ENCODE measurements around the gene STX4. TPM values are rescaled to one million over a fixed set of nuclear protein-coding genes. Genes with fewer than 3 reads are reported as not detected.

Gene STX4
- total RNA-seq, 1 donor: 15.5 TPM

- TF ChIP-seq CTCF (IDR thresholded peaks at IDR 0.05; ENCODE audit: insufficient read depth, low read depth, low read length): no peak
- no peak overlapping the region for H3K4me3 ChIP-seq (ENCODE audit: low read depth, low read length)
- no peak for DNase-seq (ENCODE audit: low read depth)
Observed at GRCh38 chr16:31000671-31001382, 32.5 kb upstream of the STX4 start.

- DNase-seq (ENCODE audit: low read depth): no peak
- H3K4me3 ChIP-seq (ENCODE audit: low read depth, low read length): no peak overlapping the region
Observed at GRCh38 chr16:31001507-31002249, 31.7 kb upstream of the STX4 start.

GRCh38 chr16:31002250-31002700 lies 31.1 kb upstream of the STX4 start:
- no peak for DNase-seq (ENCODE audit: low read depth)
- H3K4me3 ChIP-seq (ENCODE audit: low read depth, low read length): no peak overlapping the region
- TF ChIP-seq CTCF (IDR thresholded peaks at IDR 0.05; ENCODE audit: insufficient read depth, low read depth, low read length): no peak

More at GRCh38 chr16:31001507-31002249, 31.7 kb upstream of the STX4 start:
- TF ChIP-seq CTCF (IDR thresholded peaks at IDR 0.05; ENCODE audit: insufficient read depth, low read depth, low read length): no peak

- DNase-seq (ENCODE audit: low read depth): no peak
- H3K4me3 ChIP-seq (ENCODE audit: low read depth, low read length): no peak overlapping the region
- TF ChIP-seq CTCF (IDR thresholded peaks at IDR 0.05; ENCODE audit: insufficient read depth, low read depth, low read length): no peak
Observed at GRCh38 chr16:31002862-31003341, 30.5 kb upstream of the STX4 start.

- no peak for DNase-seq (ENCODE audit: low read depth)
- TF ChIP-seq CTCF (IDR thresholded peaks at IDR 0.05; ENCODE audit: insufficient read depth, low read depth, low read length): no peak
- H3K4me3 ChIP-seq (ENCODE audit: low read depth, low read length): no peak overlapping the region
Observed at GRCh38 chr16:31003744-31004143, 29.6 kb upstream of the STX4 start.

- TF ChIP-seq CTCF (IDR thresholded peaks at IDR 0.05; ENCODE audit: insufficient read depth, low read depth, low read length): no peak
- no peak for DNase-seq (ENCODE audit: low read depth)
- no peak overlapping the region for H3K4me3 ChIP-seq (ENCODE audit: low read depth, low read length)
Observed at GRCh38 chr16:31004658-31005057, 28.7 kb upstream of the STX4 start.

All from fibroblast of villous mesenchyme (primary cell).